Astrocyte (in vitro differentiated cells and primary cell): ENCODE data around the gene TNP2. TPM values are rescaled to one million over a fixed set of nuclear protein-coding genes. Genes with fewer than 3 reads are reported as not detected.

Experiments
- DNase-seq: peaks from one replicate; pipeline ENCODE4 v3.0.0-alpha.2; 2010; ENCODE audit warnings: low read depth
- FAIRE-seq: peaks from 2 replicates; lab custom pipeline; 2011; peaks lifted over from hg19 to GRCh38; lab: Jason Lieb, UNC
- H2AFZ ChIP-seq: 2 replicates; pipeline ENCODE4 v1.6.0; 2012; ENCODE audit warnings: low read depth, low read length, inconsistent platforms
- H3K27ac ChIP-seq: 2 replicates; pipeline ENCODE4 v1.5.1; 2011; ENCODE audit warnings: low read depth, low read length, inconsistent platforms
- H3K27me3 ChIP-seq: 2 replicates; pipeline ENCODE4 v1.6.0; 2011; ENCODE audit warnings: low read length, inconsistent platforms; ENCODE audit not compliant: insufficient read depth
- H3K36me3 ChIP-seq: 2 replicates; pipeline ENCODE4 v1.5.1; 2011; ENCODE audit warnings: low read length, inconsistent platforms; ENCODE audit not compliant: insufficient read depth
- H3K4me1 ChIP-seq: 2 replicates; pipeline ENCODE4 v1.5.1; 2011; ENCODE audit warnings: low read length, inconsistent platforms; ENCODE audit not compliant: insufficient read depth
- H3K4me2 ChIP-seq: 2 replicates; pipeline ENCODE4 v1.6.0; 2012; ENCODE audit warnings: low read length, inconsistent platforms
- H3K4me3 ChIP-seq: 2 replicates; pipeline ENCODE4 v1.5.1; 2011; ENCODE audit warnings: low read depth, mild to moderate bottlenecking, low read length, inconsistent platforms; ENCODE audit not compliant: insufficient read depth
- H3K79me2 ChIP-seq: 2 replicates; pipeline ENCODE4 v1.6.0; 2012; ENCODE audit warnings: mild to moderate bottlenecking, low read length, inconsistent platforms; ENCODE audit not compliant: insufficient read depth
- H3K9ac ChIP-seq: 2 replicates; pipeline ENCODE4 v1.6.0; 2012; ENCODE audit warnings: mild to moderate bottlenecking, low read length, inconsistent platforms
- H3K9me3 ChIP-seq: 2 replicates; pipeline ENCODE4 v1.5.1; 2012; ENCODE audit warnings: low read depth, mild to moderate bottlenecking, low read length, inconsistent platforms; ENCODE audit not compliant: insufficient read depth
- H4K20me1 ChIP-seq: 2 replicates; pipeline ENCODE4 v1.6.0; 2012; ENCODE audit warnings: low read length, inconsistent platforms; ENCODE audit not compliant: insufficient read depth
- H3K27ac Mint-ChIP-seq: one replicate; pipeline ENCODE4 v1.8.0; 2021; ENCODE audit warnings: mild to moderate bottlenecking, mixed read lengths; ENCODE audit not compliant: unreplicated experiment
- H3K27me3 Mint-ChIP-seq: one replicate; pipeline ENCODE4 v1.8.0; 2021; ENCODE audit warnings: low read depth, mixed read lengths; ENCODE audit not compliant: unreplicated experiment
- H3K36me3 Mint-ChIP-seq: one replicate; pipeline ENCODE4 v1.8.0; 2021; ENCODE audit warnings: low read depth, mixed read lengths; ENCODE audit not compliant: unreplicated experiment
- H3K4me1 Mint-ChIP-seq: one replicate; pipeline ENCODE4 v1.8.0; 2021; ENCODE audit warnings: low read depth, mixed read lengths; ENCODE audit not compliant: unreplicated experiment
- H3K4me3 Mint-ChIP-seq: one replicate; pipeline ENCODE4 v1.8.0; 2021; ENCODE audit warnings: mild to moderate bottlenecking, moderate library complexity, mixed read lengths; ENCODE audit not compliant: unreplicated experiment
- H3K9me3 Mint-ChIP-seq: one replicate; pipeline ENCODE4 v1.8.0; 2021; ENCODE audit warnings: mild to moderate bottlenecking, mixed read lengths; ENCODE audit not compliant: unreplicated experiment
- EZH2 ChIP-seq: IDR thresholded peaks from 2 replicates; pipeline ENCODE4 v1.6.1; 2012; ENCODE audit warnings: mild to moderate bottlenecking, low read length, inconsistent platforms; ENCODE audit not compliant: insufficient read depth
- total RNA-seq: library from RNA; stranded (reverse); gene quantifications from 2 replicates; pipeline ENCODE4 v1.2.1, GENCODE V29; 2021
- TF ChIP-seq, protein P1 (sequence below): IDR thresholded peaks from 2 replicates; pipeline ENCODE4 v1.5.1; 2011; ENCODE audit warnings: low read depth, mild to moderate bottlenecking, inconsistent platforms, low read length, moderate library complexity; ENCODE audit not compliant: insufficient read depth

The TNP2 gene
- total RNA-seq, 1 donor from 2014 or later, result not detected

DNA sequence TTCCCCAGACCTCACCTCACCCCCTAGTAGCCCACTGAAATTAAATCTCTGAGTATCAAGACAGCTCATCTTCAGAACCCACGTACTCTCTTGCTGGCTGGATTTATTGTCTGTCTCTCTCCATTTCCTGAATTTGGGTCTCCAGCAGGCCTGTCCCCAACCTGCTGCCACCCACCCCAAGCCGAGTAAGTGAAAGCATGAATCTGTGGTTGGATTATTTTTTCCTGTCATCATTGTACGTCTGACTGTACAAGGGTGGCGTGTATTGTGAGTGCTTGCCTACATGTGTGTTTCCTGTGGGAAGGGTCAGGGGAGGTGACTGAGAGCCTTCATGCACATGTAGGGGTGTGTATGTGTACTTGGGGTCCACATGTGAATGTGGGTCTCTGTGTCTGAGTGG is 5.4 kb downstream of the TNP2 start:
- DNase-seq, result no peak
- no peaks in the 10 kb centered on the region for H3K9me3 ChIP-seq
- H3K9ac ChIP-seq, result no peak overlapping the region
- no peak overlapping the region for H3K27ac ChIP-seq
- H3K27me3 Mint-ChIP-seq, result peaks cover 53% of the 10 kb centered on the region
- H3K36me3 Mint-ChIP-seq, result no peaks in the 10 kb centered on the region
- no peaks in the 10 kb centered on the region for H3K4me1 Mint-ChIP-seq
- H3K36me3 ChIP-seq, result no peaks in the 10 kb centered on the region
- no peaks in the 10 kb centered on the region for H4K20me1 ChIP-seq
- no peaks in the 10 kb centered on the region for H3K27me3 ChIP-seq
- TF ChIP-seq EZH2, result no peak
- TF ChIP-seq, protein P1, sequence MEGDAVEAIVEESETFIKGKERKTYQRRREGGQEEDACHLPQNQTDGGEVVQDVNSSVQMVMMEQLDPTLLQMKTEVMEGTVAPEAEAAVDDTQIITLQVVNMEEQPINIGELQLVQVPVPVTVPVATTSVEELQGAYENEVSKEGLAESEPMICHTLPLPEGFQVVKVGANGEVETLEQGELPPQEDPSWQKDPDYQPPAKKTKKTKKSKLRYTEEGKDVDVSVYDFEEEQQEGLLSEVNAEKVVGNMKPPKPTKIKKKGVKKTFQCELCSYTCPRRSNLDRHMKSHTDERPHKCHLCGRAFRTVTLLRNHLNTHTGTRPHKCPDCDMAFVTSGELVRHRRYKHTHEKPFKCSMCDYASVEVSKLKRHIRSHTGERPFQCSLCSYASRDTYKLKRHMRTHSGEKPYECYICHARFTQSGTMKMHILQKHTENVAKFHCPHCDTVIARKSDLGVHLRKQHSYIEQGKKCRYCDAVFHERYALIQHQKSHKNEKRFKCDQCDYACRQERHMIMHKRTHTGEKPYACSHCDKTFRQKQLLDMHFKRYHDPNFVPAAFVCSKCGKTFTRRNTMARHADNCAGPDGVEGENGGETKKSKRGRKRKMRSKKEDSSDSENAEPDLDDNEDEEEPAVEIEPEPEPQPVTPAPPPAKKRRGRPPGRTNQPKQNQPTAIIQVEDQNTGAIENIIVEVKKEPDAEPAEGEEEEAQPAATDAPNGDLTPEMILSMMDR, result no peak
- H3K27ac Mint-ChIP-seq, result no peak overlapping the region
- H3K4me1 ChIP-seq, result no peaks in the 10 kb centered on the region
- H3K79me2 ChIP-seq, result no peaks in the 10 kb centered on the region
- no peak overlapping the region for H2AFZ ChIP-seq
- FAIRE-seq, result no peak
- H3K9me3 Mint-ChIP-seq, result no peaks in the 10 kb centered on the region
- no peak overlapping the region for H3K4me3 Mint-ChIP-seq
- no peak overlapping the region for H3K4me2 ChIP-seq
- H3K4me3 ChIP-seq, result no peak overlapping the region

DNA sequence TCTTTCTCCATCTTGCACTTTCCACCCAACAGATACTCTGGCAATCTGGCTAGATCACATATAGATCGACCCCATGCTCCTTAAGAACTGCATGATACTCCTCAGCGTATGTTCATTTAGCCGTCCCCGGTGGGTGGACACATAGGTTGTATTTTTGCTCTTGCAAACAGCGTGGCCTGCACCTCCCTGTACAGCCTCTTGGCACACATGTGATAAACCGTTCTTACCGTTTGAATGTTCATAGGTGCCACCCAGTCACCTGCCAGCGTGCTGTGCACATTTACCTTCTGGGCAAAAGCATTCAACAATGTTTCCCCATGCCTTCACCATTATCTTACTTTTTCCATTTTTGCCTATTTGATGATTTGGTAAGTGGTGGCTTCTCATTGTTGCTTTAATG is 6.2 kb downstream of the TNP2 start:
- Histone ChIP-seq H3K4me2 (no peak overlapping the region), H3K27ac (no peak overlapping the region), H3K36me3 (no peaks in the 10 kb centered on the region), H3K79me2 (no peaks in the 10 kb centered on the region), H3K9me3 (no peaks in the 10 kb centered on the region), H2AFZ (no peak overlapping the region), H3K4me3 (no peak overlapping the region), H3K4me1 (no peaks in the 10 kb centered on the region), H3K27me3 (no peaks in the 10 kb centered on the region), H3K9ac (no peak overlapping the region), H4K20me1 (no peaks in the 10 kb centered on the region)
- FAIRE-seq (no peak), DNase-seq (no peak)
- Mint-ChIP-seq H3K4me3 (no peak overlapping the region), H3K9me3 (no peaks in the 10 kb centered on the region), H3K27ac (no peak overlapping the region), H3K36me3 (no peaks in the 10 kb centered on the region), H3K4me1 (peaks cover 2% of the 10 kb centered on the region), H3K27me3 (peaks cover 52% of the 10 kb centered on the region)
- no peak for TF ChIP-seq EZH2
- TF ChIP-seq, protein P1, result no peak

DNA sequence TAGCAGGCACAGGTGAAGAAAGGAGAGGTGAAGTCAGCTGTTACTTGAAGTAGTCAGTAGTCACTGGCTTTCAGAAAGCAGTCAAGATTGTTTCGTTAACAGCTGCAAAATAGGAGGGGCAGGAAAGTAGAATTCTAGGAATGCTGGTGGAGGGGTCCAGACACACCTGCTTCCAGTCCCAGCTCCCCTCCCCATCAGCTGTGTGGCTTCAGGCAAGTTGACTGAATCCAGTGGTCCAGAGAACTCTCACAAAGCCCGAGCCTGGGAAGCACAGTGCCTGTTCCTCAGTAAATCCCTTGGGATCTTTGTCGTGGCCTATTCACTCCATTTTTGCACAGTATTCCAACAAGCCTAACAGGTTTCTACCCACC is 8.5 kb downstream of the TNP2 start:
- Histone ChIP-seq H3K4me2 (no peak overlapping the region), H3K27ac (no peak overlapping the region), H3K4me3 (no peak overlapping the region), H4K20me1 (no peaks in the 10 kb centered on the region), H3K9me3 (no peaks in the 10 kb centered on the region), H3K9ac (no peak overlapping the region), H3K36me3 (no peaks in the 10 kb centered on the region), H2AFZ (no peak overlapping the region), H3K79me2 (peaks cover under 1% of the 10 kb centered on the region), H3K4me1 (peaks cover 8% of the 10 kb centered on the region), H3K27me3 (no peaks in the 10 kb centered on the region)
- Mint-ChIP-seq H3K27me3 (peaks cover 44% of the 10 kb centered on the region), H3K4me1 (peaks cover 9% of the 10 kb centered on the region), H3K9me3 (no peaks in the 10 kb centered on the region), H3K27ac (no peak overlapping the region), H3K4me3 (no peak overlapping the region), H3K36me3 (no peaks in the 10 kb centered on the region)
- DNase-seq (no peak), FAIRE-seq (no peak)
- no peak for TF ChIP-seq EZH2
- TF ChIP-seq, protein P1, result no peak
